ENCODE measurements around the gene ZBTB39.

- TF ChIP-seq CTCF (IDR thresholded peaks at IDR 0.05) (no peak), POLR2A (IDR thresholded peaks at IDR 0.05) (no peak)
Measured at GRCh38 chr12:57006809-57007475, 596 bp upstream of the ZBTB39 start.

Measured in thyroid gland (tissue), 4 donors.